HTERT RPE-1 (cell line): ENCODE results near the gene TAOK3.

Experiments
- in situ Hi-C: fragments of 300-500 bp; cut with MboI; formaldehyde crosslinking; loops from 4 replicates; pipeline ENCODE4 v1.14.3; 2020; ENCODE audit warnings: low sequenced_read_pairs

Gene TAOK3

GRCh38 chr12:118213452-118213851, 159.3 kb downstream of the TAOK3 start:
- in situ Hi-C loops, result no loop called here

DNA sequence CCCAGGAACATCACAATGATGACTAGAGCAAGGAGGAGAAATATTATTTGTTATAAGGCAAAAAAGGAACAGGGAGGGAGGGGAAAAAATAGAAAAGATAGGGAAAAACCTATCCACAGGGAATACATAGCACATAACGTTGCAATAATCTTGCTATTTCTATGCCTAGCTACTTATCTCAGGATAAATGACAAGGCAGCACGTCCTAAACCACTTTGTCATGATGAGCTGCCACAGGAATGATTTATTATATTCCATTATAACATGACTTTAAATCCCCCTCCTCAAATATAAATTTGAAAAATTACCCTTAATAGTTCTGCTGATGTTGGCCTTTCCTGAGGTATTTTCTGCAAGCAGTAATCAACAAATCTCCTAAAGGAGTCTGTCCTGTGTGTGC, 160.1 kb downstream of the TAOK3 start:
- in situ Hi-C loops, result no loop called here

DNA sequence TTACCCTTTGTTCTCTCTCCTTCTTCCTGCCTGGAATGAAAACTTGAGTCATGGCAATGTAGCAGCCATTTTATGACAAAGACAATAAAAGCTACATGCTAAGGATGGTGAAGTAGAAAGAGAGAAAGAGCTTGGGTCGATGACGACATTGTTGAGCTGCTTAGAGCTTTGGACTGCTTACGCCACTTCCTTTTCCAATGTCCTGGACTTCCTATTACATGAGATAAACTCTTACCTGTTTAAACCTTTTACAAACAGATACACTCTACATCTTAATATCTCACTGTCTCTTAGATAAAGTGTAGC, 166.6 kb downstream of the TAOK3 start:
- in situ Hi-C loops, result no loop called here

- in situ Hi-C loops, result no loop called here
These were observed 178.7 kb downstream of the TAOK3 start for GRCh38 chr12:118193958-118194357.

DNA sequence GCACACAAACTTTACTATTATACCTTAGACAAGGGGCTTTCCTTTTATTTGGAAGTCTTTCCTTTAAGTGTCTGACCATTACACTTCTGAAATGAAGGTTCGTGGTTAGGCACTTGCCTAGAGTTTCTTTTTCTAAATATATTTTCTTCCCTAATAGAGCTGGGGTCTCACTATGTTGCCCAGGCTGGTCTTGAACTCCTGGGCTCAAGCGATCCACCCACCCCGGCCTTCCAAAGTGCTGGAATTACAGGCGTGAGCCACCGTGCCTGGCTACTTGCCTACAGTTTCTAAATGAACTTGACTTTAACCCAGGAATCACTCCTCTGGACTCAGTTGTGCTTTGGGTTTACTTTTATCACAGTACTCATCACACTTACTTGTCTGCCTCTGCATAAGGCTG, 179.2 kb downstream of the TAOK3 start:
- in situ Hi-C loops, result no loop called here

- in situ Hi-C loops, result no loop called here
These were observed 182.4 kb downstream of the TAOK3 start for GRCh38 chr12:118190266-118190665.

DNA sequence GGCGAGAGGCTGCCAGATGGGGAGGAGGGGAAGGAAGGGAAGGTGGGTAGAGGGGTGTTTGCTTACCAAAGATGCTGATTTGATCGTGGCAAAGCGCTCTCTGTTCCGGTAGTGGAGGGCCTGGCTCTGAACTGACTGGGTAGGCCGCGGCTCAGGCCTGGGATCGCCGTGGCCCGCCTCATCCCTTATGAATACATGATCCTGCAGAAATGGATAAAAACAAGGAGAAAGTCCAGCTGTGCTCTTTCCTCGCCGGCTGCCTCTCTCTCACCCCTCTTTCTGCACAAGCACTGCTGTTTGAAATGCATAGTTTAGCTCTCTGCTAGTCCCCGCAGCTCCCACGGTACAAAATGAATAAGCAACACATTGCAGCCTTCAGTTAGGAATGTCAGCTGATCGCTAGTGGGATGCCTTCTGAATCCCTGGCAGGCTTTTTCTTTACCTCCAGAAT, 182.9 kb downstream of the TAOK3 start:
- in situ Hi-C loops, result no loop called here

DNA sequence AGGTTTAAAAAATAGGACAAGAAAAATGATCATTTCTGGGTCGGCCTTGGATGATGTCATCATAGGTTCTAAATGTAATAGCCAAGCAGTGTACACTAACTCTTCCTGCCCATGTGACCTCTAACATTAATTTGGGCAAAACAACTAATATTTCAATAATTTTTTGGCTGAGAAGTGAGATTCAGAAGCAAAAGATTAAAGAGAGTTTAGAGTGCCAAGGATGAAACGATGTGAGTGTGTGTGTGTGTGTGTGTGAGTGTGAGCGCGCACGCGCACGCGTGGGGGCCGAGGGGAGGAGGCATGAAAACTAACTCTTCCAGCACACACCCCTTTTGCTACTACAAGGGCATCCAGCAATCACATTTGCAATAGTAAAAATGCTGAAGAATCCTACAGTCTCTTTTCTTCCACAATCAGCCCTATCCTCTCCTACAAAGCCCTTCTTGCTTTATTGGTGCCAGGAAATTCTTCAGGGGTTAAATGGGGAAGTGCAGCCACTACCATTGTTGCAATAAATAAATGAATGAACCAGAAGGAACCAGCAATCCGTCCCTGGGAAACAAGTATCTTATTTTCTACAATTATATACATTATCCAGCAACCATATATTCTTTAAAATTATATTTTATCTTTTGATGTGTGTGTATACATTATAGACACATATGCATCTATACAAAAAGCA, 183.9 kb downstream of the TAOK3 start:
- in situ Hi-C loops, result no loop called here

- in situ Hi-C loops, result no loop called here
These were observed 184.8 kb downstream of the TAOK3 start for GRCh38 chr12:118187751-118188435.

DNA sequence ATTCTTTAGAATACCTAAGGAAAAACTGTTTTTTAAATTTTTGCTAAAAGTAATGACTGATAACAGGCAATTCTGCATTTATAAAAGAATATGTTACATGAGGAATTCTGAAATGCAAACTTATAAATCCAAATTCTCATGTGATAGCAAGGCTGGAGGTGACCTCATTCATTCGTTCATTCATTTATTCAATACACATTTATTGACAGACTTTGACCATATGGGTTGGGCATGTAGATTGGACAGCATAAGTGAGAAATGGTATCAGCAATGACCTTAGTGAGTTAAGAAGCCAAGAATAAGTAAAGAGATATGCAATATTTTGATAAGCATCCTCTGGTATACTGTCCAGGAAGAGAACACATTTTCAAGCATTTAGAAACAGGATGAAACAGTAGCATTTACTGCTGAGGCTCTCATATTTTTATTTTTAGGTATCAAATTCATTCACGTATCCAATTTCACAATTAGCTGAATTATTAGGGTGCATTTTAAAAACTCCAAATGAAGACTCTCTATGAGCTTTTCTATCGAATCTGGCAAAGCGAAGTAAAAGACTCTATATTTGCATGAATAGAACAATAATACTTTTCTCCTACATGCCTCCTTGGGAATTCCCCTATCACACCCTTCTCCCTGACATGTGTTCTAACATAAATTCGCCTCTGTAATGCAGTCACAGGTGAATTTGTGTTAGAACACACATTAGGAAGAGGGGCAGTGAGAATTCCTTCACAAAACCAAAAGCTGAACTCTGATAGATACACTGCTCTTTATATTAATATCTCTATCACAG, 186.9 kb downstream of the TAOK3 start:
- in situ Hi-C loops, result no loop called here

DNA sequence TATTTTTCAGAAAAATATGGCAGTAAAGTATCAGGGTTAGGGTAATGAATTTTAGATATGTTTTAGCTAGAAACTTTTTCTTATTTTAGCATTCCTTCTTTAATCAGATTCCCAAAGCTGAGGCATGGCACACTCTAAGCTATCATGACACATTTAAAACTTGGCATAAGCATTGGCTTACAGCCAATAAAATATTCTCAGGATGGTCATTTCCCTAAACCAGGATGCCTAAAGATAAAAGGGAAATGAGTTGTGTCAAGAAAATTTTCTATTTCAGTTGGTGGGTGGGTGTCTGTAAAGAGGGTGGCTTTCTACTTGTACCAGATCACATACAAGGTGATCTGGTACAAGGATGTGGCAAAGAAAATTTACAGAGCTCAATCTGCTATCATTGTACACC, 189.0 kb downstream of the TAOK3 start:
- in situ Hi-C loops, result no loop called here

DNA sequence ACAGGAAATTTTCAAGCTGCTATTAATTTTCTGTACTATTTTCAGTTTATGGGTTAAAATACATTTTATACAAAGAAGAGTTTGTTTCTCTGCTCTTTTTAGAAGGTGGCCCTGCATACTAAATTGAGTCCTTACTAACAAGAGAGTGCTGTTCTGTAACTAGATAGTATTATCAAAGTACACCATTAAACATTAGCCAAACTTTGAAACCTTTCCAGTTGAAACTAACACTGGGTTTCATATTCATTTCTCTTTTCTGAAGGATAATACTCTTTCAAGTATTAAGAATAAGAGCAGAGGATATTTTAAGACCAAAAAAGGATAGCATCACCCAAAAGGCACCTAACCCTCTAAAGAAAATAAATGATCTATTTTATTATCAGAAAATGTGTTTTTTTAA, 189.6 kb downstream of the TAOK3 start:
- in situ Hi-C loops, result no loop called here

DNA sequence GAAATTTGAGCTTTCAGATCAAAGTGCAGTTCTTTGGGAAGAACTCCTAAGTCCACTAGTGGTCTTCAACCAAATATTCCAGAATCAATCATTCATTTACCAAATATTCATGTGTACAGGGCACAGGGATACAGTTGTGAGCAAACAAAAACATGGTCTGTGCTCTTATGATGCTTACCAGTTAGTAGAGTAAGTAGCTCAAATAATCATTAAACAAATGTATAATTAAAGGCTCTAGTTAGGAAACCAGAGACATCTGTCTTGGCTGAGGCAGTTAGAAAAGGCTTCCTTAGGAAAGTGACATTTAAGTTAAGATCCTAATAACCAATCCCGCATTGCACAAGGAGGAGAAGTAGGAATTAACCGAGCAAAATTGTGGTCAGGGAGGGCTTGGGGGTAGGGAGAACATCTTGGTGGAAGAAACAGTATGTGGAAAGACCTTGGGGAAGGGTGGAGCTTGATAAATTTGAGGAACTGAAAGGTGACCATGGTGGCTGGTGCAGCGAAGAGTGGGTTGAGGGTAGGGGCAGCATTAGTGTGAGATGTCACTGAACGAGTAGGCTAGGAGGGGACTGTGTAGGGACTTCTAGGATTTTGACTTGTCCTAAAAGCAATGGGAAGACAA, 196.8 kb downstream of the TAOK3 start:
- in situ Hi-C loops, result no loop called here

DNA sequence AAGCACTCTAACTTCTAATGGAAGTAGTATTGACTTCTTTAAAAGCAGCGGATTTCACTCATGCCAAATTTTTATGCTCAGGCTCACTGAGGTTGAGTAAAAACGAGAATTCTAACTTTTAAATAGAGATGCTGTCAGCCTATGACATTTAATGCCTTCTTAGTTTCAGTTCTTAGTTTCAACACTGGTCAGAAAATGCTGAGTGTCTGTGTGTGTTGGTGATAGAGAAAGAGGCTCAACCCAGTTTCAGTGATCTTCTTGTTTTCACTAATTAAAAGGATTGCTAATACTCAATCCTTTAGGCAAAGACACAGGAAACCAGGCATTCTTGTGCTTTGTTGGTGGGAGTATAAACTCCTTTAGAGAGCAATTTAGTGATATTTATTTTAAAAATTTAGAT, 205.8 kb downstream of the TAOK3 start:
- in situ Hi-C loops, result no loop called here

GRCh38 chr12:118164798-118165486, 207.8 kb downstream of the TAOK3 start:
- in situ Hi-C loops, result no loop called here

DNA sequence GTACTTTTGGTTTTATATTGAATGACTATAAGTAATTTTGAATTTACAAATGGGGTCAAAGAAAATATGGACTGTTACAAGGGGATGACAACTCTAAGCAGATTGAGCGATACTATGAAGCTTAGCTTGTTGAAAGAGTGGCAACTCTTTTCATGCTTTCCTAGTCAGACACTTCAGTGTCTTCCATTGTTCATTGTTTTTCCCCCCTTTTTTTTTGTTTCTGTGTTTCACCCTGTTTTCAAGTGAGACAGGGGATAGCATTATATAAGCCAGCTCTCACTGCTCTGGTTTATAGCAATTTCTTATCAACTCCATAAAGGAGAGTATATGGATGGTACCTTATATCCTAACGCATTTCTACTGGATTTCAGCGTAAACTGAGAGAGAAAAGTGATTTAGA, 212.2 kb downstream of the TAOK3 start:
- in situ Hi-C loops, result no loop called here

DNA sequence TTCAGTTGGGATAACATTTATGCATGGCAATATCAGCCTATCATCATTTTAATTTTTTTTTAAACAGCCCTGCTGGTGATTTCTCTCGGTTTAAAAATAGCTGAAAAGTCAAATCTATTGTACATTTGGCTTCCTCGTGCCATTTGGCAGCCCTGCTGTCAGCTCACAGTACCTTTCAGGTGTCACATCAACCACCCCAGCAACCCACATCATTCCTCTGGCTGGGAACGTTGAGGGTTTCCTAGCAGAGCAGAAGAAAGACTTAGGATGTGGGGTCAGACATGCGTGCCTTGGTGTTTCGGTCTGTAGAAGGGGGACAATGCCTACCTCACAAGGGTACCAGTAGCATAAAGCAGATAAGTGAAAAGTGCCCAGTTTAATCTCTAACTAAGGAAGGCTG, 221.0 kb downstream of the TAOK3 start:
- in situ Hi-C loops, result no loop called here

DNA sequence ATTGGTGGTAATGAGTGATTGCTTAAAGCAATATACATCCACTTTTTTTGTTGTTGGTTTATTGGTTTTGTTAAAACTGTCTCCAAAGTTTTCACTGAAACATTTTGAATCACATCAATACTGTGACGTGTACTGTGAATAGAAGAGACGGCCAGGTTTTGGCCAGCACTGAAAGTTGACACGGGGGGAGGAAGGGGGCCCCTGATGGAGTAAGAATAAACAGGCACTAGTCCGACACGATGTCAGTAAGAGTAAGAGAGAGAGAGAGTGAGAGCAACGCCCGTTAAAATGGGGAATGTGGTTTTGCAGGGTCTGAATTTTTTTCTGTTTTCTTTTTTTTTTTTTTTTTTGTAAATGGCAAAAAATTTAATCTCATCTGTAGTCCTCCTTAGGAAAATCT, 222.1 kb downstream of the TAOK3 start:
- in situ Hi-C loops, result no loop called here

GRCh38 chr12:118148287-118148686, 224.4 kb downstream of the TAOK3 start:
- in situ Hi-C loops, result no loop called here

- in situ Hi-C loops, result no loop called here
These were observed 226.9 kb downstream of the TAOK3 start for GRCh38 chr12:118145798-118146156.

DNA sequence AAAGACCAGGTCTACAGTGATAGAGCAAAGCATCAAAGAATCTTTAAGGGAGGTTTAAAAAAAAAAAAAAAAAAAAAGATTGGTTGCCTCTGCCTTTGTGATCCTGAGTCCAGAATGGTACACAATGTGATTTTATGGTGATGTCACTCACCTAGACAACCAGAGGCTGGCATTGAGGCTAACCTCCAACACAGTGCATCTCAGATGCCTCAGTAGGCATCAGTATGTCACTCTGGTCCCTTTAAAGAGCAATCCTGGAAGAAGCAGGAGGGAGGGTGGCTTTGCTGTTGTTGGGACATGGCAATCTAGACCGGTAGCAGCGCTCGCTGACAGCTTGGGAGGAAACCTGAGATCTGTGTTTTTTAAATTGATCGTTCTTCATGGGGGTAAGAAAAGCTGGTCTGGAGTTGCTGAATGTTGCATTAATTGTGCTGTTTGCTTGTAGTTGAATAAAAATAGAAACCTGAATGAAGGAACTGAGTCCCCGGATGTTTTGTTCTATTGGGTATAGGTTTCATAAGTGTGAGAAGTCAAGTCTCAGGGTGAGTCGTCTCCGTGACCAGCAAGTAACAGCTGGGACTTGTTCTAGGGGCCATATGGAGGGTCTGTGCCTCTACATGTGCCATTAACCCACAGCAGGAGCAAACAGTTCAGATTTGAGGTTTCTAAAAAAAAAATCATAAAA, 227.5 kb downstream of the TAOK3 start:
- in situ Hi-C loops, result no loop called here
